HG02759 (cell line): ENCODE measurements around the gene PCDH10.
"Not testable (repeated sequence)": the region's sequence is repeated elsewhere in the genome, so short reads cannot be mapped to it uniquely, and the experiment has no call there.

Experiments
- ATAC-seq: cut with Tn5 transposase; IDR thresholded peaks from one replicate; pipeline ENCODE4 v1.9.1; 2021; ENCODE audit warnings: mild to moderate bottlenecking, moderate library complexity; ENCODE audit not compliant: unreplicated experiment

PCDH10 gene

GRCh38 chr4:133208694-133209285 lies 59.7 kb downstream of the PCDH10 start:
- ATAC-seq, result no peak

- no peak for ATAC-seq
Measured at GRCh38 chr4:133233922-133234321, 84.8 kb downstream of the PCDH10 start.

- ATAC-seq, result not testable (repeated sequence)
Measured at GRCh38 chr4:133240451-133240850, 91.4 kb downstream of the PCDH10 start.
